ENCODE measurements around the gene EPS8L1.

EPS8L1 gene

GRCh38 chr19:55115446-55116065, 39.9 kb downstream of the EPS8L1 start:
- no peak for DNase-seq (ENCODE audit: low read depth)

- no peak for DNase-seq (ENCODE audit: low read depth)
These were observed 40.7 kb downstream of the EPS8L1 start for GRCh38 chr19:55116232-55116858.

- DNase-seq (ENCODE audit: low read depth), result no peak
These were observed 41.4 kb downstream of the EPS8L1 start, which contains the start of gene PPP1R12C for GRCh38 chr19:55116859-55117662. Gene PPP1R12C, minus strand, starts transcription at chr19:55117637. Its CDS starts 94 bp downstream, at chr19:55117543.

- peak; percentile 94 for DNase-seq (ENCODE audit: low read depth)
These were observed 42.2 kb downstream of the EPS8L1 start for GRCh38 chr19:55117663-55118391.

- no peak for DNase-seq (ENCODE audit: low read depth)
These were observed 42.8 kb downstream of the EPS8L1 start for GRCh38 chr19:55118401-55118991.

GRCh38 chr19:55119053-55119452, 43.4 kb downstream of the EPS8L1 start:
- no peak for DNase-seq (ENCODE audit: low read depth)

GRCh38 chr19:55131421-55131820, 55.8 kb downstream of the EPS8L1 start:
- no peak for DNase-seq (ENCODE audit: low read depth)

- no peak for DNase-seq (ENCODE audit: low read depth)
These were observed 56.9 kb downstream of the EPS8L1 start for GRCh38 chr19:55132453-55133129.

GRCh38 chr19:55133639-55134444, 58.2 kb downstream of the EPS8L1 start:
- no peak for DNase-seq (ENCODE audit: low read depth)

GRCh38 chr19:55134736-55135135, 59.1 kb downstream of the EPS8L1 start:
- no peak for DNase-seq (ENCODE audit: low read depth)

- DNase-seq (ENCODE audit: low read depth), result no peak
These were observed 60.9 kb downstream of the EPS8L1 start for GRCh38 chr19:55136399-55137102.
